HuH-7 (cell line): ENCODE measurements around the gene ADAD1.
"Not testable (repeated sequence)": the region's sequence is repeated elsewhere in the genome, so short reads cannot be mapped to it uniquely, and the experiment has no call there.

Source experiments
- DNase-seq: peaks from one replicate; pipeline ENCODE4 v3.0.0; 2011; ENCODE audit warnings: low spot score

The ADAD1 gene

DNA sequence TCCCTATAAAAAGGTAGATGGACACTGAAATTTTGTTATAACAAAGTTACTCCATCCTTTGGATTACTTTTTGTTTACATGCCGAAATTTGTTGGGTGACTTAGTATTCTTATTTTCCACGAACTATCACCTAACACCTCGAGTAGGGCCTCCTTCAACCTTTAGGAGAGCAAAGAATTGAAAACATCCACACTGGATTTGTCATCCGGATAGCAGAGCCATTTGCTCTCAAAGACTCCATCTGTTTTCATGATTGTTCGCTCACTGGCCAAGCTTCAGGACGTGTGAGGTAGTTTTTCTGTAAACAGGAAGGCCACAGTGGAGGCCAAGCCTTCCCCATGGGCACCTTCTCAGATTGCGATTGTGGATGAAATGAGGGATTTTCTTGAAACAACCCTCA is at the start of gene ADAD1:
TSS of gene ADAD1 (plus strand) at position 301 of the 400 bp plus-strand sequence. CDS start 1,059 bp downstream, outside the sequence.
- no peak for DNase-seq

DNA sequence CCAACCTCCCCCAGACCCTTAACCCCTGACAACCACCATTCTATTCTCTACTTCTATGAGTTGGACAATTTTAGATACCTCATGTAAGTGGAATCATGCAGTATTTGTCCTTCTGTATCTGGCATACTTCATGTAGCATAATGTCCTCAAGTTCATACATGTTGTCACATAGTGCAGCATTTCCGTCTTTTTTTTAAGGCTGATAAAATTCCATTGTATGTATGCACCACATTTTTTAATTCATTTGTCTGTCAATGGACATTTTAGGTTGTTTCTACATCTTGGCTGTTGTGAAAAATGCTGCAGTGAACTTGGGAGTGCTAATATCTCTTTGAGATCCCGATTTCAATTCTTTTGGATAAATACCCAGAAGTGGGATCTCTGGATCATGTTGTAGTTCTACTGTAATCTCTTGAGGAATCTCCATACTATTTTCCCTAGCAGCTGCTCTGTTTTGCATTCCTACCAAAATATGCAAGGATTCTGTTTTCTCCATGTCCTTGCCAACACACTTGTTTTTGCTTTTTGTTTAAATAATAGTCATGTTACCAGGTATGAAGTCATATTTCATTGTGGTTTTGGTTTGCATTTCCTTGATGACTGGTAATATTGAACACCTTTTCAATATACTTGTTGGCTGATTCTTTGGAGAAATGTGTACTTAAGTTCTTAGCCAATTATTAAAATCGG is 48.8 kb upstream of the ADAD1 start:
- no peak for DNase-seq

DNA sequence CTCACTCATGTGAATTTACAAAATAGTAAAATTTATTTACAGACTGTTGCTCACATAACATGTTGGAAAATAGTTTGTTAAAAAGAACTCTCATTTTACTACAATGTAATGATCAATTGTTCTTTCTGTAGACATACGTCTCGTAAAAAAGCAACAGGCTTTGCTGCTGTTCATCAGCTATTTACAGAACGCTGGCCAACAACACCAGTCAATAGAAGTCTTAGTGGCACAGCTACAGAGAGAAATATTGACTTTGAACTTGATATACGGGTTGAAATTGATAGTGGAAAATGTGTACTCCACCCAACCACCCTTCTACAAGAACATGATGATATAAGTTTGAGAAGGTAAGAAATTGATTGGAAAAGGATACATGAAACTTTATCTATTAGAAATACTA is 47.6 kb upstream of the ADAD1 start:
- DNase-seq, result no peak

DNA sequence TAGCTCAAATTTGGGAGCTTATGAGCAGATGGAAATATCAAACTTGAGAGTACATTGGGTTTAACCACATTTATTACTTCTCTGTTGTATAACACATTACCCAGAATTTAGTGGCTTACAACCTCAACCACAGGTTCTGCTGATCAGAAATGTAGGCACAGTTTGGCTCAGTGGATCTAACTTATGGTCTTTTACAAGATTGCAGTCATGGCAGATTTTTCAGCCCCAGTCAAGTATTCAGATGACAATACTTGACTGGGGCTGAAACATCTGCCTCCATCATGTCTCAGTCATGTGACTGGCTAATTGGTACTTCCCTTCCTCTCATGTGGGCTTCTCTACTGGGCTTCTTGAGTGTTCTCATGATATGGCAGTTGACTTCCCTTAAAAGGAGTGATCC is 44.0 kb upstream of the ADAD1 start:
- no peak for DNase-seq

DNA sequence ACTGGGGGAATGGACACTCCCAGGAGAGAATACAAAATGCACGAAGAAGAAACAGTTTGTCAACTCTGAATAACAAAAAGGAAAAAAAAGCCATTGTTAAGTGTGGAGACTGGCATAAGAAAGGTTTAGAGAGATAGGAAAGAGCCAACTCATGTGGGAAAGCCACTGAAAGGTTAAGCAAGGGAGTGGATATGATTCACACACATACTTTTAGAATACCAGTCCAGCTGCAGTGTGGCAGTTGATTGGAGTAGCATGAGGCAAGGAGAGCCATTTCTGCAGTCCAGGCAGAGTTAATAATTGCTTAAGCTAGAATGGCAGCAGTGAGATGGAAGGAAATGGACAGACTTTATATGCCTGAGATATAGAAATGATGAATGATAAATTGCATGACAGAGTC is 36.9 kb upstream of the ADAD1 start:
- DNase-seq, result no peak

DNA sequence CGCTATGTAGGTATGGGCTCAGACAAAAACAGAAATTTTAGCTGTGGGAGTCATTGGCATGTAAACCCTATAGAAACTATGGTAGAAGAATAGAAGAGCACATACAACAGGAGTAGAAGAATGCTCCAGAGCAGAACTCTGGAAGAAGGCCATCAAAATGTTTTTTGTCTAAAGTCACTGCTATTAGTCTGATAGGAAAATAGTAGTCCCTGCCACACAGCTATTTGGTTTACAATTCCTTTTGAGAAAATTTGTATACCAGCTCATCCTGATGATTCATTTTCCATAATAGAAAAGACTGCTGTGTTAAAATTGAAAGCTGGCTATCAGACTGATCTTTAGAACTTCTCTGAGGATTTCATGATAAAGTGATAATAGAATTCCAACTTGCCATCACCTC is 32.8 kb upstream of the ADAD1 start:
- no peak for DNase-seq

DNA sequence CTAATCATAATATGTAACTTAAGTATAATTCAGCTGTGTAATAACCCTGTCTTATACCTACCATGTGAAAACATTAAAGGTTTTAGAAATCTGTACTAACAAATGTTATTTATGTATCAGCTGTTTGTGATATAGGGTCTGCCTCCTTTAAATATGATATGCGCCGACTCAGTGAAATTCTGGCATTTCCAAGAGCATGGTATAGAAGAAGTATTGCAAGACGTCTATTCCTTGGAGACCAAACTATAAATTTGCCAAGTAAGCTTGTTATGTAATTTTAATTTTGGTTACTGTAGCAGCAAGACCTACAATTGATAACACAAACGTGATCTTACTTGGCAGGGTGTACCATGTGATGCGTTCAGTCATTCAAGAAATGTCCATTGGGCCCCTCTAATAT is 32.3 kb upstream of the ADAD1 start:
- no peak for DNase-seq

DNA sequence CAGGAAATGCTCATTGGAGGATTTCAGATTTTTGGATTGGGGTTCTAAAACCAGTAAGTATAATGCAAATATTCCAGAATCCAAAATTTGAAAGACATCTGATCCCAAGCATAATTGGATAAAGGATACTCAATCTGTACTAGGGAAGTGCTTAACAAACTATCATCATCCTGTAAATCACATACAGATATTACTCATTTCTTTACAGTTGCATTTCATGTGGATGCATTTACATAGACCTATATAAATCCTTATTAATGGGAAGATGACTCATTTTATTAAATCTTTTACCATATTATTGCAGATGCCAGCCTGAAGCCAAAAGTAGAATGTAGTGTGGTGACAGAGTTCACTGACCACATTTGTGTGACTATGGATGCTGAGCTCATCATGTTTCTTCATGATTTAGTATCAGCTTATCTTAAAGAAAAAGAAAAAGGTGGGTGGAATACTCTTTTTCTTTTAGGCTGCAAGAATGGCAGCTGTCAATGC is 22.4 kb upstream of the ADAD1 start:
- DNase-seq, result no peak

DNA sequence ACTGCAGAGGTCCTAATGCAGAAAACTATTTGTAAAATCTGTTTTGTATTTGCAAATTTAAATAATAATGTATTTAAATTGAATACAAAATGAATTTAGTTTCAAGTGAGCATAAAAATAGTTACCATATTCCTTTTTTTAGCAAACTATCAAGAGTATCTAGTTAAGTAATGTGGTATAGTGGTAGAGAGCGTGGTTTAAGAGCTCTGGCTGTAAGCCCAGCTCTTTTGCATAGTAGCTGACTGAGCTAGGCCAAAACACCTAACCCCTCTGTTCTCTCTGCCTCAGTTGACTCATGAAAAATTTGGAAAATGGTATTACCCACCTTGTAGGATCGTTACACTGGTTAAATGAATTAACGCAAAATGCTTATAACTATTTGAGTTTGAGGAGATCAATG is 18.1 kb upstream of the ADAD1 start:
- DNase-seq, result no peak

DNA sequence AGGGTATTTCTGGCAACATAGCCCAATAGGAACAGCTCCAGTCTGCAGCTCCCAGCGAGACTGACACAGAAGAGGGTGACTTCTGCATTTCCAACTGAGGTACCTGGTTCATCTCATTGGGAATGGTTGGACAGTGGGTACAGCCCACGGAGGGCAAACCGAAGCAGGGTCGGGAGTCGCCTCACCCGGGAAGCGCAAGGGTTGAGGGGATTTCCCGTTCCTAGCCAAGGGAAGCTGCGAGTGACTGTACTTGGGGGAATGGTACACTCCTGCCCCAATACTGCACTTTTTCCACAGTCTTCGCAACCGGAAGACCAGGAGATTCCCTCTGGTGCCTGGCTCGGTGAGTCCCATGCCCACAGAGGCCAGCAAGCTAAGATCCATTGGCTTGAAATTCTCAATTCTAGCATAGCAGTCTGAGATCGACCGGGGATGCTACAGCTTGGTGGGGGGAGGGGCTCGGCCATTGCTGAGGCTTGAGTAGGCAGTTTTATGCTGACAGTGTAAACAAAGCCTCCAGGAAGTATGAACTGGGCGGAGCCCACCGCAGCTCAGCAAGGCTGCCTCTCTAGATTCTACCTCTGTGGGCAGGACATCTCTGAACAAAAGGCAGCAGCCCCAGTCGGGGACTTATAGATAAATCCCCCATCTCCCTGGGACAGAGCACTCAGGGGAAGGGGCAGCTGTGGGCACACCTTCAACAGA is 14.0 kb upstream of the ADAD1 start:
- no peak for DNase-seq

DNA sequence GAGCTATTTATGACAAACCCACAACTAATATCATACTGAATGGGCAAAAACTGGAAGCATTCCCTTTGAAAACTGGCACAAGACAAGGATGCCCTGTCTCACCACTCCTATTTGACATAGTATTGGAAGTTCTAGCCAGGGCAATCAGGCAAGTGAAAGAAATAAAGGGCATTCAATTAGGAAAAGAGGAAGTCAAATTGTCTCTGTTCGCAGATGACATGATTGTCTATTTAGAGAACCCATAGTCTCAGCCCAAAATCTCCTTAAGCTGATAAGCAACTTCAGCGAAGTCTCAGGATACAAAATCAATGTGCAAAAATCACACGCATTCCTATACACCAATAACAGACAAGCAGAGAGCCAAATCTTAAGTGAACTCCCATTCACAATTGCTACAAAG is 10.0 kb upstream of the ADAD1 start:
- not testable (repeated sequence) for DNase-seq

DNA sequence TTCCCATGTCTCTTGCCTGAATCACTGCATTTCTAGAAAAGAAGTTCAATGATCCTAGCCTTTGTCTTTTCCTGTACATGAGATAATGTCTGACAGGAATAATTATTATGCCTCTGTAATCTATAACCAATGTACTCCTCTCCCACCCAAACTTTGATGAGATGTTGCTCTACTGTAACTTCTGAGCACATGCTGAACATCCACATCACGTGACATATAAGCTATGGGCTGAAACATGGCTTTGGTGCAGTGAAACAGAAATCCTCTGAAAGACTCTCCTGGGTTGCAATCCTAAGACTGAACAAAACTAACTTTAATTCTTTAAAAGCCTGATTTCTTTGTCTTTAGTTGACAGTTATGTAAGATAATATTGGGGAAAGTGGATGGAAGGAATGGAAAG is 1.5 kb upstream of the ADAD1 start:
- no peak for DNase-seq

DNA sequence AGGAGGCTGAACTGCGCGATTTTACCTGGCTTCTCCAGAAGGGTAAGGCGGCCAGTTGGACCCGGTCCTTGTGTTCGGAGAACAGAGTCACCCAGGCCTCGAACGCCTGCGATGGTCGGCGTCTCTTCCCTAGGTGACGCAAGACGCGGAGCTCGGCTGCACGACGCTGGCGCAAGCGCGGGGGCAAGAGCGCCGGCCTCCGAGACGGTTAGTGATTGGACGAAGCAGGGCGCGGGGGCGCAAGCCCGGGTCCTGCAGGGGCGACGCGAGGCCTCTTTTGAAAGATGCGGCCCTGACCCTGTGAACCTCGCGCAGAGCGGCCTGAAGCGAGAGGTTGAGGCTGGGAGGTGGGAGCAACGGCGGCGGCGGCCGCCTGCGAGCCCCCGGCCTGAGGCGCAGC is 428 bp downstream of the ADAD1 start:
- no peak for DNase-seq

DNA sequence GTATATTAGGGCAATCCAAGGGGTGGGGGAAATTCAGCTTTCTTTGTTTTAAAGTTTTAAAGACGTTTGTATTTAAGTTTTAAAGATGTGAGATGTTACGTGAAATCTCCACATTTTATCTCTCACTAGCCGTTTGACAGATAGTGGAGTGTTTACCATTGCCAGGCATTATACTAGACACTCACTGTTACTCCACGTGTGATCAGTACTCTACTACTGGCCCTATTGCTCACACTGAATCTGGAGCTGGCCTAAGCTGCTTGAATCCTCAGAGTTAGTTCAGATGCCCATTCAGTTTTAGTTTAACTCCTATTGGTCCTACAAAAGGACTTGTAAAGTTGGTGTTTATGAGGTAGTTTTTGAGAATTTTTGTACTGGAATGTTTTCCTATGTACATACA is 4.5 kb downstream of the ADAD1 start:
- DNase-seq, result no peak

DNA sequence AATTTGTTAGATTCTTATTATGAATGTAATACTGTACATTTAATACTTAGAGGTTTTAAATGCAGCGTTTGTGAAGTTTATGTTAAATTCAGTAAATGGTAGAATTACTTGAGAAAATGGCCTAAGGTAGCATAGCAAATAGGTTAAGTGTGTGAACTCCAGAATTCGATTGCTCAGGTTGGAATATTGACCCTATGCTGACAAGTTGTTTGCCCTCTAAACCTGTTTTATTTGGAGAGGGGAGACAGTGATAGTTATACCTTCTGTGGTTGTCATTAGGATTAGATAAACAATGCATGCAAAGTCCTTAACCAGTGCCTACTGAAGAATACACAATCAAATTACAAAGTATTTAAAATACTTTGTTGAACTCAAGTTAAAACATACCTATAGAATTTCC is 5.4 kb downstream of the ADAD1 start:
- no peak for DNase-seq

DNA sequence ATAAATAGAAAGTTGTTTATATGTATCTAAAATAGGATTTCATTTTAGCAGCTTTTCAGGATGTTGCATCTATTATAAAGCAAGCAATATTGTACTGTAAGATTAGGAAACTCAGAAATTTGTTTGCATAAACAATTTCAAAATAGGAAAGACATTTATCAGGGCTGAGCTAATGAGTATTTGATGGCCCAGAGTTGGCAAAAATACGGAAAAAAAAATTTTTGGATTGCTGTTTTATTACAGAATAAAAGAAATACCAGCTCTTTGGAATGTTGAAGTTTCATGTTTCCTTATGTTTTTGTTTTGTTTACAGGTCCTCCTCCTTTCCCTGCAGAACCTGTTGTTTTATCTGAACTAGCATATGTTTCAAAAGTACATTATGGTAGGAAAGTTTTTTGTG is 14.5 kb downstream of the ADAD1 start:
- no peak for DNase-seq

DNA sequence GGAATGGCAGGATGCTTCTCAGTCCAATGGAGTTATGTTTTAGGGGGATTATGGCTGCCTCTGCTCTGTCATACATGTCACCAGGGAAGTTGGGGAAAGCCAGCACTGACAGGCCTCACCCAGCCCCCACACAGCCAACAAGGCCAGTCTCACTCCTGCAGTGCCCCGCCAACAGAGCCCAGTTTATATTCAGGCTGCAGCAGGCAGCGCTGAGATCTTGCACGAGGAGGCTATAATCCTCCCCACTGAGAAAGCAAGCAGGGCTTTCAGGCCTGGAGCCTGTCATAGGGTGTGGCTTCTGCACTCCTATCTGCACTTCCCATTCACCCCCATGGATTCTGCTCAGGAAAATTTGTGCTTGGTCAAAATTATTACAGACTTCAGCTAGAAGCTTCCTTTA is 25.1 kb downstream of the ADAD1 start:
- no peak for DNase-seq

DNA sequence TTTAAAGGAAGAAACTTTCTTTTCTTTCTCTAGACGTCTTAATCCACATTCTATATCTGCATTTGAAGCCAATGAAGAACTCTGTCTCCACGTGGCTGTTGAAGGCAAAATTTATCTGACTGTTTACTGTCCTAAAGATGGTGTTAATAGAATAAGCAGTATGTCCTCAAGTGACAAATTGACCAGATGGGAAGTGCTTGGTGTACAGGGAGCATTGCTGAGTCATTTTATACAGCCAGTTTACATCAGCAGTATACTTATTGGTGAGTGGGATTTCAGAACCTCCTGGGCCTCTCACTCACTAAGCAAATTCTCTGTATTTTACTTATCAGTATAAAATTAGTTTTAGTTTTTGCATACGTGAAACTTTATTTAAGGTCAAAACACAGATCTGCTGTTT is 33.7 kb downstream of the ADAD1 start:
- DNase-seq, result no peak

DNA sequence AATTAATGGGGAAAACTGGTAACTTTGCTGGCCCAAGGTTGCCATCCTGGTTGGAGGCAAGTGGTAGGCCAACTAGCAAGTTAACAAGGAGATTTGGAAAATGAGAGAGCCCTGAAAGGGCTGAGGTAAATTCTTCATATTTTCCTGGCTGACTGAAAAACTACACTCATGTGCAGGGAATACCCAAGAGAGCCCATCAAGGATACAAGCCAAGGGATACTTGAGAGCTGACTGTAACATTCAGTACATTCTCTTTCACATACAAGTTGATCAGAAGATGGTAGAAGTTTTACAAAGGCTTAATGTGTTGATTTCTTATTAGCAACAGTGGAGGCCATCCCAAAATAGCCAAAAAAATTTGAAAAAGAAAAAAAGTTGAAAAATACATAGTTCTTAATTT is 44.4 kb downstream of the ADAD1 start:
- DNase-seq, result no peak

DNA sequence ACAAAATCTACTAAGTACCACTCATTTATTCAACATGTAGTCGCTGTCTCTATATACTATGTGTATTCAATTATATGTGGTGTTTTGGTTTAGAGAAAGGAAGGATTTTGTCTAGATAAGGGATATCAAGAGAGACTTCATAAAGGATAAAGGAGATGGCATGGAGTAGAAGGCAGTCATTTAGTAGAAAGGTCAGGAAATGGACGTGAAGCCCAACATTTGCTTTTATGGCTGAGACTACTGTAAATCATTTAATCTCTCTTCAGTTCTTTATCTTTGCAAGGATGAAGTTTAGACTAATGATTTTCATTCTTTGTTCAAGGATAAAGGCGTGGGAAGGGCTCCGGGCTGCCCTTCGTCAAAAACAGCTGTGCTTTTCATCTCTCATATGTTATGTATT is 52.5 kb downstream of the ADAD1 start:
- DNase-seq, result no peak

DNA sequence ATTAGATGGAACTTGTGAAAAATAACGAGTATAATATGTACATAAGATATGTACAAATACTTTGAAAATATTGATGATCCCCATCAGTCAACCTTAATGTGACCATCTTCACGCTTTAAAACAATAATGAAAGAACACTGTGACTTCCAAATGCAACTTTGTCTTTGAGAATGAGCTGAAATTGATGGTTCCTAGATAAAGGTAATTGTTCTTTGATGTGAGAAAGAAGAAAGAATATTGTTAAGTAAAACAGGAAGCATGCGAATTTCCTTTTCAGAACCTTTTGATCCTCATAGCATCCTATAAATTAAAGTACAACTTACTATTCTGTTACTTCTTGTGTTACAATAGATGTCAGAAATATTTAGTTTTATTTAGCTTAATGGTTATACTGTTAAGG is 55.5 kb downstream of the ADAD1 start:
- no peak for DNase-seq

DNA sequence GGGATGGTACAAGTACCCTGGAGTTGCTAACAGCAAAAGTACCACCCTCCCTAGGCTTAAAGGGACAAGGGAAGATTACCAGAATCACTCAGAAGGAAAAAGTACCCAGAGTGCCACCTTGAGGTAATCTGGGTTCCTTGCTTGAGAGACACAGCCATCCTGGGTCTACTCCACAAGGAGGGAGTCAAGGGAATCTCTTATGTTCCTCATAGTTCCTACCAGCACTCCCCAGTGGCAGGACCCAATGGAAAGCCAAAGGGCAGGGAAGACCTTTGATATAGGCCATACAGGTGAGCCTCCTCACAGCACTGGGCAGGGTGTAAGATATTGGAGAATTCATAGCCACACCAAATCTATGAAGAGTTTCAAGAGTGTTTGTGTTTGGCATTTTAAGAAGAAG is 72.0 kb downstream of the ADAD1 start:
- no peak for DNase-seq

DNA sequence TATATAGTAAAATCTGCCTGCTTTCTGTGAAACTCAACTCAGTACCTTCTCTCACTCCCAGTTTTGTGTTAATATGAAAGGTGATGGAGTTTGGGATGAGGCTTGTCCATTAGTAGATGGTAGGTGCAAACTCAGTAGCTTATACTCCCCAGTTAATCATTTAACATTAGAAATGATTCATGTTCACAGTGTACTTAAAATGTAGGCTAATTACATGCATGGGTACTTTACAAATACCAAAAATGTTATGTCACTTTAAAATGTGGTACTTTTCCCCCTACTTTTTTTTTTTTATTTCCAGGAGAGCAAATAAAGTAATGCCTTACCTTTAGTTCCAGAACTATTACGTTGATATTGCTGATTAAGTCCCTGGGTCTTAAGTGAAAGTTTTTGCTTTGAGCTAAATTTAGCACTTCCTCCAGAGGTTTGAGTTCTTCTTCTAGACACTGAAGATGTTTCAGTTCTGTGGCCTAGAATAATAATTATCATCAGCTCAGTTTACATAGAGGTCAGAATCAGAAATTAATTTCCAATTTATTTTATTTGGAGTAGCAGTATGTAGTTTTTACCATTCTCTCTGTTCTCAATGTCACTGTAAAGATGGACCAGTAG is 74.7 kb downstream of the ADAD1 start:
- DNase-seq, result no peak
